GM12892 (cell line): ENCODE results near the gene RHD. TPM values are rescaled to one million over a fixed set of nuclear protein-coding genes. Genes with fewer than 3 reads are reported as not detected.
A peak's percentile ranks its signal among the peaks of the same experiment; 100 is the strongest.
"Not testable (repeated sequence)": the region's sequence is repeated elsewhere in the genome, so short reads cannot be mapped to it uniquely, and the experiment has no call there.

Source experiments
- DNase-seq: peaks from one replicate; pipeline ENCODE4 v3.0.0; 2011; ENCODE audit not compliant: insufficient read length
- FAIRE-seq: peaks from 2 replicates; lab custom pipeline; 2011; peaks lifted over from hg19 to GRCh38; lab: Jason Lieb, UNC
- POLR2A ChIP-seq: IDR thresholded peaks from 2 replicates; pipeline ENCODE4 v1.6.1; 2011; ENCODE audit warnings: low read depth, low read length, control low read depth
- POLR2AphosphoS5 ChIP-seq: IDR thresholded peaks from 2 replicates; pipeline ENCODE4 v1.6.1; 2011; ENCODE audit warnings: low read depth, low read length, control low read depth
- TAF1 ChIP-seq: IDR thresholded peaks from 2 replicates; pipeline ENCODE4 v1.6.1; 2011; ENCODE audit warnings: low read depth, mild to moderate bottlenecking, control low read depth, low read length, borderline replicate concordance
- polyA plus RNA-seq: library from polyadenylated mRNA; unstranded; fragments of >200 nt; gene quantifications from one replicate; pipeline ENCODE4 v1.2.1, GENCODE V29; 2012; ENCODE audit warnings: missing spikeins, inconsistent platforms; ENCODE audit not compliant: missing spikeins

Gene RHD
- 0.78 TPM for polyA plus RNA-seq

GRCh38 chr1:25272238-25272637, at the start of gene RHD:
TSS of gene RHD (plus strand) at chr1:25272509. CDS start at chr1:25272548, 39 bp downstream.
- DNase-seq, FAIRE-seq: not testable (repeated sequence)

- FAIRE-seq: no peak
- TF ChIP-seq POLR2A (no peak), POLR2AphosphoS5 (no peak), TAF1 (no peak)
Measured at GRCh38 chr1:25222606-25223005, 49.7 kb upstream of the RHD start.

DNA sequence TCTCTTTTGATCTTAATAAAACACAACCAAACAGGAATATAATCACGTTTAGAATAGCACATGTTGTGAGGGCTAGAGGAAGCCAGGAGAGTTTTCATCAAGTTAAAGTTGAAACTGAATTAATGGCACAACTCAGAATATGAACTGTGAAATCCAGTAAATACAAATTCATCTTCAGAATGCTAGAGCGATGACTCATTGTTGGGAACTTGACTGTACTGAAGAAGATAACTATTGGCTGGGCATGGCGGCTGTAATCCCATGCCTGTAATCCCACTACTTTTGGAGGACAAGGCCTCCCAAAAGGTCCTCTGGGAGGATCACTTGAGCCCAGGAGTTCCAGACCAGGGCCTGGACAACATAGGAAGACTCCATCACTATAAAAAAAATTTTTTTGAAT, 48.8 kb upstream of the RHD start:
- TF ChIP-seq POLR2AphosphoS5: no peak
- TF ChIP-seq POLR2A: no peak
- TF ChIP-seq TAF1: no peak
- DNase-seq (no peak), FAIRE-seq (no peak)

More at GRCh38 chr1:25222606-25223005, 49.7 kb upstream of the RHD start:
- DNase-seq: no peak

DNA sequence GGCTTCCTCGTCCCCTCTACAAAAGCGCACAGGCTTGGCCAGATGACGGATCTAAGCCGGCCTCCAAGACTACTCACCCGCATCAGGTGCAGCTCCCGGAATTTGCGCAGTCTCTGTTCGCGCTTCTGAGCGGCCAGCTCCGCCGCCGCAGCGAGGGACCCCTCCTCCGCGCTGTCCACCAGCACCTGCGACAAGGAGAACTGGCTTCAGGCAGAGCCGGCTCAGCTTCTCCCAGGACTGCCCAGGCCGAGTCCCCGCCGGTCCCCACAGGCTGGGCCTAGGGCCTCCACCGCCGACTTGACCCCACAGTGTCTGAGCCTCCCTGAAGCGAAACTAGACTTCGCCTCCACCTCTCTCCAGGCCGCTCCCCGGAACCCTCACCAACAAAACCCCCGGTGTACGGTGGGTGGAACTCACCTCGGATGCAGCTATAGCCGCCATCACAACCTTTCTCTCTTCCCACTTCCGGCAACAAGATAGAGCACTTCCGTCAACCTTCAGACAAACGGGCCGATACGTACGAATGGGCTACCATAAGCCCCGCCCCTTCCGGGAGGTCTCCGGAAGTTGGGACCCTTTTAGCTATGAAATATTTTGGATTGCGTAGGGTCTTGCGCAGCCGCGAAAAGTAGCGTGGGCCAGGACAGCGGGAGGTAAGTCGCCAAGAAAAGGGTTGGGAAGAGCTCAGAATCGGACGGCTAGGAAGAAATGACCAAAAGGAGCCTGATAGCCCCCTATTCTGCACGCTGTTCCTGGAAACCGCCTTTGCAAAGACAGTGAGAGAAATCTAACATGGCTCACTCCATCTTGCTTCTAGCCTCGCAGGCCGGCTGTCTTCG, 40.1 kb upstream of the RHD start, which contains the start of gene SYF2:
Gene SYF2, minus strand, starts transcription at position 476 of the 839 bp plus-strand sequence. Its CDS starts 35 bp downstream, at position 441.
- peak; percentile 94 for FAIRE-seq
- TF ChIP-seq POLR2AphosphoS5: no peak
- TF ChIP-seq POLR2A: peak; percentile 72
- TF ChIP-seq TAF1: peak; percentile 86
- peak; percentile 92 for DNase-seq

DNA sequence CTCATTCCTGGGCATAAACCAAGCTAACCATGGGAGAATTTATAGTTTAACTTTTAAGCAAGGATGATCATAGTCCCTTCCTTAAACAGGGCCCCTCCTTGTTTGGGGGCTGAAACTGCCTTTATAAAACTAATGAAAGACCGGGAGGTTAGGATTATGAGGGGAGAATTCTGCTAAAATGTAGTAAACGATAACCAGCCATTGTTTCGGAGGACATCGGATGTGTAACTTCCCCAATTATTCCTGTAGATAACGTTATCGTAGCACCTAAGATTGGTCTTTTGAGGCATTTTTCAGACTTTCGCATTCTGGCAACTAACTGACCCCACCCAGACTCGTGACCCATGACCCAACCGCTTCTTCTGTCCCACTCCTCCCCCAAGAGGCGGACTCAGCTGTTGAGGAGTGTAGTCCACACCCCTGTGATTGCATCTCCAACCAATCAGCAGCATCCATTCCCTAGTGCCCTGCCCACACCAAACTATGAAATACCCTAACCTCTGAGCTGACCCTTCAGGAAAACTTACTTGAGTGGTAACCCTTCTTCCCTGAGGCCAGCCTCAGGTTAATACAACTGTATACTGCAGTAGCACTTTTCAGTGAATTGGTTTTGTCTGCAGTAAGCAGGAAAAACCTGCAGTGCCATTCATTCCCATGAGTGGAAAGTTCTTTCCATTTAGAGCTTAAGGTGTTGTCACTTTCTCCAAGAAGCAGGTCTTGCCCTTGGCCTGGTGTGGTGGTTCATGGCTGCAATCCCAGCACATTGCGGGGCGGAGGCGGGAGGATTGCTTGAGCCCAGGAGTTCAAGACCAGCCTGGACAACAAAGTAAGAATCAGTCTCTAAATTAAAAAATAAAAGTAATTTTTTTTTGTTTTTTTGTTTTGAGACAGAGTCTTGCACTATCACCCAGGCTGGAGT, 39.2 kb upstream of the RHD start:
- DNase-seq (peak; percentile 62), FAIRE-seq (peak; percentile 91)
- peak; percentile 64 for TF ChIP-seq POLR2AphosphoS5
- TF ChIP-seq POLR2A: no peak
- no peak for TF ChIP-seq TAF1

GRCh38 chr1:25235411-25235810, 36.9 kb upstream of the RHD start:
- not testable (repeated sequence) for DNase-seq, FAIRE-seq

- not testable (repeated sequence) for FAIRE-seq, DNase-seq
Measured at GRCh38 chr1:25236261-25236660, 36.0 kb upstream of the RHD start.

- TF ChIP-seq POLR2AphosphoS5 (no peak), TAF1 (no peak), POLR2A (no peak)
- DNase-seq: no peak
- no peak for FAIRE-seq
Measured at GRCh38 chr1:25238046-25238445, 34.3 kb upstream of the RHD start.

GRCh38 chr1:25239681-25240541, 32.4 kb upstream of the RHD start:
- TF ChIP-seq POLR2AphosphoS5: peak; percentile 97
- no peak for TF ChIP-seq TAF1
- TF ChIP-seq POLR2A: peak; percentile 92
- DNase-seq: peak; percentile 86
- peak; percentile 93 for FAIRE-seq

DNA sequence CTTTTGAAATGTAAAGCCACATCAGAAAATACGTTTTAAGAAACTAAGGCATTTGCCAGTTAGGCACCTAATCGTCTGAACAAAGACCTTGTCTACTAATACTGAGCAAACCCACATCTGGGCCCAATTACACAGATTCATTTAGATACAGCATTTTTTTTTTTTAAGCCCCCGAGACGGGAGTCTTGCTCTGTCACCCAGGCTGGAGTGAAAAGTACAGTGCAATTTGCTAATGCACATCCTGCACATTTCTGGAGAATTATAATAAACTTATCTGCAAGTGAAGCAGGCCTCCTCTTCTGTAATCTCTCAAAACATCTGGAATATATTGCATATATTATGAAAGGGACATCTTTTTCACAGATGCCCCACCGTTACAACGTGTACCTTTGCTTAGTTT, 28.4 kb upstream of the RHD start:
- no peak for FAIRE-seq
- TF ChIP-seq POLR2A: no peak
- no peak for TF ChIP-seq TAF1
- TF ChIP-seq POLR2AphosphoS5: no peak

GRCh38 chr1:25245393-25245792, 26.9 kb upstream of the RHD start:
- DNase-seq (no peak), FAIRE-seq (no peak)
- TF ChIP-seq TAF1 (no peak), POLR2A (no peak)

More for the DNA sequence above, 28.4 kb upstream of the RHD start:
- DNase-seq: no peak
